IPS-20b (cell line): Measurements from ENCODE around the gene LDOC1.
"Not testable (repeated sequence)": the region's sequence is repeated elsewhere in the genome, so short reads cannot be mapped to it uniquely, and the experiment has no call there.

Experiments
- H3K27ac ChIP-seq: one replicate; pipeline ENCODE4 v1.5.1; 2013; ENCODE audit warnings: low read length
- H3K27me3 ChIP-seq: 2 replicates; pipeline ENCODE4 v1.6.1; 2013; ENCODE audit warnings: mild to moderate bottlenecking, low read length, inconsistent platforms; ENCODE audit not compliant: insufficient read depth
- H3K36me3 ChIP-seq: 2 replicates; pipeline ENCODE4 v1.6.1; 2013; ENCODE audit warnings: low read depth, mild to moderate bottlenecking, inconsistent platforms, low read length, moderate library complexity; ENCODE audit not compliant: insufficient read depth
- H3K4me1 ChIP-seq: 2 replicates; pipeline ENCODE4 v1.6.1; 2013; ENCODE audit warnings: mild to moderate bottlenecking, control low read depth, inconsistent platforms, low read length, moderate library complexity; ENCODE audit not compliant: insufficient read depth
- H3K4me3 ChIP-seq: 2 replicates; pipeline ENCODE4 v1.5.1; 2013; ENCODE audit warnings: mild to moderate bottlenecking, low read length, inconsistent platforms
- H3K9ac ChIP-seq: 2 replicates; pipeline ENCODE4 v1.6.1; 2013; ENCODE audit warnings: low read depth, mild to moderate bottlenecking, inconsistent platforms, low read length, moderate library complexity
- H3K9me3 ChIP-seq: 2 replicates; pipeline ENCODE4 v1.6.1; 2013; ENCODE audit warnings: mild to moderate bottlenecking, low read depth, low read length, inconsistent platforms; ENCODE audit not compliant: insufficient read depth

LDOC1 gene

GRCh38 chrX:141155231-141155630 is 21.7 kb downstream of the LDOC1 start:
- not testable (repeated sequence) for H3K36me3 ChIP-seq, H3K9ac ChIP-seq, H3K27ac ChIP-seq, H3K27me3 ChIP-seq, H3K4me1 ChIP-seq, H3K9me3 ChIP-seq, H3K4me3 ChIP-seq

GRCh38 chrX:141142946-141143345 is 34.0 kb downstream of the LDOC1 start:
- Histone ChIP-seq H3K4me1 (no peaks in the 10 kb centered on the region), H3K27me3 (no peaks in the 10 kb centered on the region), H3K4me3 (no peak overlapping the region), H3K9ac (no peak overlapping the region), H3K36me3 (no peaks in the 10 kb centered on the region), H3K27ac (no peak overlapping the region), H3K9me3 (no peaks in the 10 kb centered on the region)

GRCh38 chrX:141133272-141133671 is 43.7 kb downstream of the LDOC1 start:
- Histone ChIP-seq H3K4me3 (no peak overlapping the region), H3K4me1 (no peaks in the 10 kb centered on the region), H3K27ac (no peak overlapping the region), H3K9me3 (no peaks in the 10 kb centered on the region), H3K27me3 (no peaks in the 10 kb centered on the region), H3K36me3 (no peaks in the 10 kb centered on the region), H3K9ac (no peak overlapping the region)

GRCh38 chrX:141127146-141127545 is 49.8 kb downstream of the LDOC1 start:
- no peaks in the 10 kb centered on the region for H3K27me3 ChIP-seq
- H3K27ac ChIP-seq, result no peak overlapping the region
- H3K9ac ChIP-seq, result no peak overlapping the region
- no peaks in the 10 kb centered on the region for H3K36me3 ChIP-seq
- H3K4me3 ChIP-seq, result no peak overlapping the region
- no peaks in the 10 kb centered on the region for H3K4me1 ChIP-seq
- H3K9me3 ChIP-seq, result no peaks in the 10 kb centered on the region
